ENCODE results near the gene NDUFV3.

DNA sequence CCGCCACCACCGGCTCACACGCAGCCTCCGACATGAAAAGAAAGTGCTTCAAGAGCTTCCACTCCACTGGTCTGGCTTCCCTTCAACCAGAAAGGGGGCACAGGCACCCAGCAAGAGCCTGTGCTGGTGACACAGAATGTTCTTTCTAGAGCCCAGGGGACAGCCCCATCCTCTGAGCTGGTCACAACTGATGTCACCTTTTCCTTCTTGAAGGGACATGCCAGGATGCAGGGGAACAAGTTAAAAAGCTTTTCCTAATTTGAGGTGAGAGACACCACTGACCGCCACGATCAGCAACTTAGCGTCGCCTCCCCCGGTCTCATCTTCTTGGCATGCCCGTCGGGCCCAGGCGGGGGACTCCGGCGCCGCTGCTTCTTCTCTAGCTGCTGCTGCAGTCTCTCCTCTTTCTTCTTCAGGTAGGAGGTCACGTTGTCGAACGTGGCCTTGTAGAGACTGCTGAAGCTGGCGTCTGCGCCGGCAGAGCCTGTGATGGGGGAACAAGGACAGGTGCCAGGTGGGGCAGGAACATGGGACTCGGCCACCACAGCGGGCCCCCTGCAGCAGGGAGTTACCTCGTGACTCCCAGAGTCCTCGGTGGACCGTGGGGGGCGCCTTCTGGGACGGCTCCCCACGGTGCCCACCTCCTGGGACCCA is 43.2 kb upstream of the NDUFV3 start:
- TF ChIP-seq, protein P1, sequence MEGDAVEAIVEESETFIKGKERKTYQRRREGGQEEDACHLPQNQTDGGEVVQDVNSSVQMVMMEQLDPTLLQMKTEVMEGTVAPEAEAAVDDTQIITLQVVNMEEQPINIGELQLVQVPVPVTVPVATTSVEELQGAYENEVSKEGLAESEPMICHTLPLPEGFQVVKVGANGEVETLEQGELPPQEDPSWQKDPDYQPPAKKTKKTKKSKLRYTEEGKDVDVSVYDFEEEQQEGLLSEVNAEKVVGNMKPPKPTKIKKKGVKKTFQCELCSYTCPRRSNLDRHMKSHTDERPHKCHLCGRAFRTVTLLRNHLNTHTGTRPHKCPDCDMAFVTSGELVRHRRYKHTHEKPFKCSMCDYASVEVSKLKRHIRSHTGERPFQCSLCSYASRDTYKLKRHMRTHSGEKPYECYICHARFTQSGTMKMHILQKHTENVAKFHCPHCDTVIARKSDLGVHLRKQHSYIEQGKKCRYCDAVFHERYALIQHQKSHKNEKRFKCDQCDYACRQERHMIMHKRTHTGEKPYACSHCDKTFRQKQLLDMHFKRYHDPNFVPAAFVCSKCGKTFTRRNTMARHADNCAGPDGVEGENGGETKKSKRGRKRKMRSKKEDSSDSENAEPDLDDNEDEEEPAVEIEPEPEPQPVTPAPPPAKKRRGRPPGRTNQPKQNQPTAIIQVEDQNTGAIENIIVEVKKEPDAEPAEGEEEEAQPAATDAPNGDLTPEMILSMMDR (IDR thresholded peaks at IDR 0.05; ENCODE audit: borderline replicate concordance, extremely low read depth, low read length, poor library complexity, severe bottlenecking) = no peak
- no peak for TF ChIP-seq EZH2 (IDR thresholded peaks at IDR 0.05; ENCODE audit: borderline replicate concordance, low read depth, low read length, severe bottlenecking)
